GM12873 (cell line): ENCODE results near the gene PAQR5.

Source experiments
- TF ChIP-seq, protein P1 (sequence below): IDR thresholded peaks from 2 replicates; pipeline ENCODE4 v1.5.1; 2012; ENCODE audit warnings: low read depth, mild to moderate bottlenecking, moderate library complexity, low read length, control low read depth; ENCODE audit not compliant: insufficient read depth; ENCODE audit errors: missing control alignments

Gene PAQR5, protein sequence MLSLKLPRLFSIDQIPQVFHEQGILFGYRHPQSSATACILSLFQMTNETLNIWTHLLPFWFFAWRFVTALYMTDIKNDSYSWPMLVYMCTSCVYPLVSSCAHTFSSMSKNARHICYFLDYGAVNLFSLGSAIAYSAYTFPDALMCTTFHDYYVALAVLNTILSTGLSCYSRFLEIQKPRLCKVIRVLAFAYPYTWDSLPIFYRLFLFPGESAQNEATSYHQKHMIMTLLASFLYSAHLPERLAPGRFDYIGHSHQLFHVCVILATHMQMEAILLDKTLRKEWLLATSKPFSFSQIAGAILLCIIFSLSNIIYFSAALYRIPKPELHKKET

DNA sequence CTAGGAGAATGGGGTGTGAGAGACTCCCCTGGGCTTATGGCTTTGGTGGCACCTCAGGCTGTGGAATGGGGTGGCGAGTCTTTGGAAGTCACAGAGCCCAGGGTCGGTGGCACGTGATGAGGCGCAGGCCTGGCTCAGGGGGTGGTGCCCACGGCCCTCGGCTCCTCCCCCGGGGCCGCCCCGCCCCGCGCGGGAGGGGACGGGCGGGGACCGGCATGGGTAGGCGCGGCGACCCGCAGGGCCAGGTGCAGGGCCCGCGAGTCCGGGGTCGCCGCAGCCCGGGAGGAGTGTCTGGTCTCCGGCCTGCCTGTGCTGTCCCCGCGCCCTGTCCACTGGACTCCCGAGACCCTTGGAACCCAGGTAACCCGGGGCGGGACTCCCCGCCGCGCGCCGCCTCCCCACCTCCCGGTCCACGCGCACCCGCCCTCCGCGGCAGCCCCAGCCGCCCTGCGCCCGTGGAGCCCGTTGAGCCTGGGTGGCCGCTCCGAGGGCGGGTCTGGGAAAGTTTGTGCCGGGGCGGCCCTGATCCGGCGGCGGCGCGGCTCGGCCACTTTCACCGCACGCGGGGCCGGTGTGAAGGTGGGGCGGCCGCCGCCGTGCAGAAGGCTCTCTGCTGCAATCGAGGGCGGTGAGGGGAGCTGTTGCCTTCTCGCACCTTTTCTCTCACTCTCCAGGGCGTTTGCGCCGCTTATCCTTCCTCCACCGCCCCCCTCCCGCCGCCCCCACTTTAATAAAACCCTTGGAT lies at the start of gene PAQR5:
Gene PAQR5, plus strand, starts transcription at position 216 of the 745 bp plus-strand sequence. CDS start 61,169 bp downstream, outside the sequence.
- TF ChIP-seq, protein P1, sequence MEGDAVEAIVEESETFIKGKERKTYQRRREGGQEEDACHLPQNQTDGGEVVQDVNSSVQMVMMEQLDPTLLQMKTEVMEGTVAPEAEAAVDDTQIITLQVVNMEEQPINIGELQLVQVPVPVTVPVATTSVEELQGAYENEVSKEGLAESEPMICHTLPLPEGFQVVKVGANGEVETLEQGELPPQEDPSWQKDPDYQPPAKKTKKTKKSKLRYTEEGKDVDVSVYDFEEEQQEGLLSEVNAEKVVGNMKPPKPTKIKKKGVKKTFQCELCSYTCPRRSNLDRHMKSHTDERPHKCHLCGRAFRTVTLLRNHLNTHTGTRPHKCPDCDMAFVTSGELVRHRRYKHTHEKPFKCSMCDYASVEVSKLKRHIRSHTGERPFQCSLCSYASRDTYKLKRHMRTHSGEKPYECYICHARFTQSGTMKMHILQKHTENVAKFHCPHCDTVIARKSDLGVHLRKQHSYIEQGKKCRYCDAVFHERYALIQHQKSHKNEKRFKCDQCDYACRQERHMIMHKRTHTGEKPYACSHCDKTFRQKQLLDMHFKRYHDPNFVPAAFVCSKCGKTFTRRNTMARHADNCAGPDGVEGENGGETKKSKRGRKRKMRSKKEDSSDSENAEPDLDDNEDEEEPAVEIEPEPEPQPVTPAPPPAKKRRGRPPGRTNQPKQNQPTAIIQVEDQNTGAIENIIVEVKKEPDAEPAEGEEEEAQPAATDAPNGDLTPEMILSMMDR, result no peak

DNA sequence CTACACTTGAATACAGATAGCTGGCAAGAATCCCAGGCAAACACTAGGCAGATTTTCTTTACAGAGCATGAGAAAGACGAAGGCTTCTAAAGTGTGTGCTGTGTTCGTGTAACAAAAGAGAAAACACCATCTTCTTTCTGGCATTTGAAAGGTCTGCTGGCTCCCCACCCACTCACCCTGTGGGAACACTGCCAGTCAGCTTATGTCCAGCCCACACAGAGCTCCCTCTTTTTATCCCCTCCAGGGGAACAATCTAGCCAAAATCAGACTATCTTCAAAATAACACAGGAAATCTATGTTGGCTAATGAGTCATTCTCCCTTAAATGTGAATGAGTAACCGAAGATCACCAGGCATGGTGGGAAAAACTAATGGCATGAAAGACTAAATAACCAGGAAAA lies 45.6 kb upstream of the PAQR5 start:
- TF ChIP-seq, protein P1, result no peak

DNA sequence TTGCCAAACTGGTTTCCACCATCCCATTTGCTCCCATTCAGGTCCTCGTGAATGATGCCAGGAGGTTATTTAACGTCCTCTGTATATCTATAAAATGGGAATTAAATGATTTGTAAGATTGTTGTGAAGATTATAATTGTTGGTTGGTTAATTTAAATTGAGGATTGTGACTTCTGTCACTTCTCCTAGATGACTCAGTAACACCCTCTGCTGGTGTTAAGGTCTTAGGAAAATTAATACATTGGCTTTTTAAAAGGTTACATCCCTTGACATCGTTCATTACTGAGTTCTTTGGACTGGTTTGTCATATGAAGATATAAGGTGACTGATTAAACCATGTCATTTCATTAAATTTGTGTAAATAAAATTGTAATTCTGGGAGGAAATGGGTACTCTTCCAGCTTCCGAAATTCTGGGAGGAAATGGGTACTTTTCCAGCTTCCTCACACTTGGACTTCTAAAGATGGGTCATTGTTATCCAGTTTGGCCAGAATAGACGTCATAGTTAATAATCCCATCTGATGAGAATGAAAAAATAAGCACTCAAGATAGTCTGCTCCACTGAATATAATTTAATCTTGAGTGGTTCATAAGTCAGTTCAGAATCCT lies 33.3 kb upstream of the PAQR5 start:
- TF ChIP-seq, protein P1, result peak; percentile 36

DNA sequence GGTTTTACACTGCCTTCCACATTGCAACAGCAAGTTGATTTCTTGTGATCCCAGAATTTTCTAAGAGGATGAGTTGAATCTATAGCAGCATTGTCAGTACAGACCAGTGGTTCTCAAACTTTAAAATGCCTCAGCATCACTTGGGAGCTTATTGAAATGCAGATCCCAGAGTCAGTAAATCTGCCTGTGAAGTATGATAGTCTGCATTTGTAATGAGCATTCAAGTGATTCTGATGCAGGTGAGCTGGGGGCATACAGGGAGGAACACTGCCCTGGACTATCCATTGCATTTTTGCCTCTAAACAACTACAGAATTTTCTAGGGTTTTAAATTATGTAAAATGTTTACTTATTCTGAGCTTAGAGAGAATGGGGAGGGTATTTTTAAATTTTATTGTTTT lies 27.5 kb upstream of the PAQR5 start:
- TF ChIP-seq, protein P1, result no peak

DNA sequence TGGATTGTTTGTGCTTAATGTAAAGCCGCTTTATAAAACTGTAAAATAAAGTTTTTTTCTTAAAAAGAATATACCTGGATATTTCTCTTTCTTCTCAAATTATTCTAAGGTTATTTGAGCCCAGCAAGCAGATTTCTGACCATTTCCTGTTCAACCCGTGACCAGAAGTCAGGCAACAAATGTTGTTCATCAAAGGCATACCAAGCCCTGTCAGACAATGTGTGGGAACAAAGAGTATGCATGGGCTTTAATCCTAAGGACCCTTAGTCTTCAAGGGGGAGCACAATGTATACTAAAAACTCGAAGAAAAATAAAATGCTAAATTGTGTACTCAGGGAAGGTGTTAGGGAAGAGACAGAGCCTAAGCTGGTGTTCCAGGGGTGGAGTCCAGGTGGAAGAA lies 26.6 kb upstream of the PAQR5 start:
- TF ChIP-seq, protein P1, result no peak

DNA sequence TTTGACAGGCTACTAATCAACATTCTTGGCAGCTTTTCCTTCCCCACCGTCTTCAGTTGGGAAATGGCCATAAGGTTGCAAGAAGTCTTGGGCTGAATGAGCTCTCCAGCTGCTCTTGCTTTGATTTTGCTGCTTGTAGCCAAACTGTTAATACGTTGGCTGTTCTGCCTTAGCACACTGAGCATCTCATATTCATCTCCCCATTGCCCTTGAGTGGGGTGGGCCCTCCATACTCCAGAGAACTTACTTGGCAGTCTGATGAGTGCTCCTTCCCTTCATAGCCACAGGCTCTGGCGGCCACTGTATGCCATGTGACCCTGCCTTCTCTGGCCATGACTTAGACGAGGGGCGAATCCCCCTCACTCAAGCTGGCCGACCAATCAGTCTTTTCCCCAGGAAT lies 25.8 kb upstream of the PAQR5 start:
- TF ChIP-seq, protein P1, result no peak

DNA sequence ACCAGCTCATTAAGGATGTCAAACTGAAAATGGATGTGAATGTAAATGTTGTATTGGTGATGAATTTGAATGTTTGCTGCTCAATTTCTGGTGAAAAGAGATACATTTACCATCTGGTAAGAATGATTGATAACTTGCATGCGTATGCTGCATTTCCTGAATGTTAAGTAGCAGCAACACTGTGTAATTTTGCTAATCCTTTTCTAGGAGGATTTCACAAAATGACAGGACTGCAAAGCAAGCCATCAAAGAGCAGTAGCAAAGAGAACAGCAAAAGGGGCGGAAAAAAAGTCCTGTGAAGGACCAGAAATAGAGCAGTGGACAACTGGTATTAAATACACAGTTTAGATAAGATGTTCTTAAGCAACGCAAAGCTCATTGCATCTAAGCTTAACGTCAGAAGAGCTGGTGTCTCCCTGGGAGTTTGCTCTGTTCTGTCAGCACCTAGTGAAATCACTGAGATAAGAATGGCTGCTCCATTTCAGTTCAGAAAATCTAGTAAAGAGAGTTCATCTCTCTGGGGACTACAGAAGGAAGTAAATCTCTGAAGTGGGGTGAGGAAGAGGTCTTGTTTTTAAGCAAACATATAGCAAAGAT lies 23.5 kb upstream of the PAQR5 start:
- TF ChIP-seq, protein P1, result no peak
